ENCODE results near the gene BRMS1.

GRCh38 chr11:66292543-66293332 is 52.2 kb downstream of the BRMS1 start:
- TF ChIP-seq CTCF (IDR thresholded peaks at IDR 0.05; ENCODE audit: low read depth, low read length): no peak
- TF ChIP-seq POLR2A (IDR thresholded peaks at IDR 0.05; ENCODE audit: extremely low read depth, insufficient read length): no peak
- no peak for TF ChIP-seq MYC (IDR thresholded peaks at IDR 0.05; ENCODE audit: low read depth, low read length)
- TF ChIP-seq MAX (IDR thresholded peaks at IDR 0.05; ENCODE audit: low read depth, low read length): no peak
